Glomerular visceral epithelial cell (primary cell): ENCODE measurements around the gene COPZ2.

Source experiments
- DNase-seq: peaks from one replicate; pipeline ENCODE4 v3.0.0-alpha.2; 2016; ENCODE audit errors: extremely low spot score

Gene COPZ2

DNA sequence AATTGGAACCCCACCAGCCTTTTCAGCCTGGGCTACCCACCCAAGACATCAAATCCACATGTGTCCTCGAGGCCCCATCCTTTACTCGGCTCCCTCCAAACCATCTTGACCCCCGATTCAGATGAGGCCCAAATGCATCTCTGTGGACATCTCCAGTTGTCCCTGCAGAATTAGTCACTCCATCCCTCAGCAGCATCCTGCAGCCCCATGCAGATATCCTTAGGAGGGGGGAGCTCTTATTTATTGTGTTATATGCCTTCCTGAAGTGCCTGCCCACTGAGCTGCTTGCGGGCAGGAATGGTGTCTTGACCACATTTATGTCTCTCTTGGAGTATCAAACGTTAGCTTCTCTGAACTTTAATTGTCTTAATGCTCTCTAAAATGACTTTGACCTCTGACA lies 51.1 kb downstream of the COPZ2 start:
- no peak for DNase-seq

DNA sequence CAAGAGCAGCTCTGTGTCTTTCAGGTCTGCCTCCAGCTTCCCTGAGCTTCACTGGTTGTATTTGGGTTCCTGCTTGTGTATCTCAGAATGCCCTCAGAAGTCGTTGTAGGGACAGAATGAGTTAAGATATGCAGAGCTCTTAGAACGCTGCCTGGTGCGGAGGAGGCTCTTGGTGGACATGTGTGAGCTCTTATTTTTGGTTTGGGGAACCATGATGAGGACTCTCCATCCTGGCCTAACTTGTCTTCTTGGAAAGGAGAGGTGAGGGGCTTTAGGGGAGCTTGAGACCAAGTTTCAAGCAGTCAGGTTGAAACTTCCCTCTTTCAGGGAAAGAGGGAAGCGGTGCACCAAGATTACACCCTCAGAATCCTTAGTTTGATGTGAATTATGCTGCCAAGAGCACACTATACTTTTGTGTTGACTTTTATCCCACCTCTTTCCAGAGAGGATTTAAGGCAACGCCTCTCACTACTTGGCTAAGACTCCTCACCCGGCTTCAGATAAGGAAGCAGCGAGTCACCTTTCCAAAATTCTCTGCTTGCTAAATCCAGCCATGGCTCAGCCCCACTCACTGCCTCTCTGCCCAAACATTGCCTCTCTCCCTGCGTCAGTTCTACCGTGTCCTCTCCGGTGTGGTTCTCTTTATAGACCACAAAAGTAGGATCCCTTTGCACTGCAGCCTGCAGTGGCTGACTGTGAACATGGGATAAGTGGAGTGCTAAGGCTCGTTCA lies 53.9 kb downstream of the COPZ2 start:
- DNase-seq: no peak

DNA sequence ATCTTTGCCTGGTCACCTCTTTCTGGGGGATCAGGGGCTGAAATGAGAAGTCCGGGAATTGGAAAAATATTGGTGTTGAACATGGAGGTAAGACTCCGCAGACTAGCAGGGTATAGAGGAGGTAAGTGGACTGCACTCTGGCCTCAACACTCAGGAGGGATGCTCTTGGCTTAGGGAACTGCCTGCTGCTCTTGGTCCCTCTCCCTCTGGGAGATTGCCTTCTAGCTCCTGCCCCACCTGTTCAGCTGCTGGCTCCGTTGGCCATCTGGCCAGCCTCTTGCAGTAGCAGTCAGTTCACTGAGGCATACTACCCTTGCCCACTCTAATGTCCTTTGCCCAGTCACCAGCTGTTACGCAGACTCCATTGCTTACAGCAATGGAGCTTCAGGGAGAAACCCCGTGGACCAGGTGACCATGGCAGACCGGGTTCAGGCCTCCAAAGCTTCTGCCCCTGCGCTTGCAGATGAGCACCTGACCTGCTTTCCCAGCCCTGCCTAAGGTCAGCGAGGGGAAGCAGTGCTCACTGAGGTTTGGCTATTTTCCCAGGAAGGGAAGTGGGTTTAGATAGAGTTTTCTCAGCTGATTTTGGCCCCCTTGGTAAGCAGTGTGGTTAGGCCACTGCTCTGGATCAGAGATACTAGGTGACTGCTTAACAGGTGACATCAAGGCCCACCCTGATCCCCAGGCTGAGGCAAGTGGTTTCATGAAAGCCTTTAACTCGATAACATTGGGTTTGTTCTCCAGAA lies 54.8 kb downstream of the COPZ2 start:
- DNase-seq: no peak

DNA sequence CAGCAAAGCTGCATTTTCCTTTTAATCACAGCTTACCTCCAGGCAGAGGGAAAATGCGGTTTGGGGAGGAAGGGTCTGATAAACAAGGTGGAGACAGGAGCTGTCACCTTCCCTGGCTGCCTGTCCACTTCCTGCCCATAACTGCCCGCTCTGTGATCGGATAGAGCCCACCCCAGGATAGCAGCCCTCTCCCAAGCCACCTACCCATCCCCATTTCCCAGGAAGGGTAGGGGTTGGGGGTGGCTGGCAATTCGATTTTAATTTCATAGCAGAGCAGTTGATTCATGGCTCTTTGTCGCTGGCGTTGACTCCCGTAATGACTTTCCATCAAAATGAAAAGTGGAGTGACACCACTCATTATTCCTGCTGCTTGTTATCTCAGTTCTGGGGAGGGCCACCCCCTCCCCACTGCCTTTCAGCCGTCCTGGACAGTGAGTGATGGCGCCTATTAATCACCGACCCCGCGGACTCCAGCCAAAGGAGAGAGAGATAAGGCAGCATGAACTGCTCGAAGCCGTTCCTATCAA lies 55.4 kb downstream of the COPZ2 start:
- no peak for DNase-seq

DNA sequence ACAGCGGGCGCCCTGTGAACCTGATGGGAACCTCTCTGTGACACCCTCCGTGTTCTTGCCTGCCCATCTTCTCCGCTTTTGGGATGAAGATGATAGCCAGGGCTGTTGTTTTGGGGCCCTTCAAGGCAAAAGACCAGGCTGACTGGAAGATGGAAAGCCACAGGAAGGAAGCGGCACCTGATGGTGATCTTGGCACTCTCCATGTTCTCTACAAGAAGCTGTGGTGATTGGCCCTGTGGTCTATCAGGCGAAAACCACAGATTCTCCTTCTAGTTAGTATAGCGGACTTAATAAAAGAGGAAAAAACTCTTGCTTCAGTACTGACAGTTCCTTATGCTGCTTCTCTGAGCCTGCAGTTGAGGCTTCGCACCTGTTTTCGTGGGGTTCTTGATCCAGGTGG lies 56.1 kb downstream of the COPZ2 start:
- DNase-seq: no peak

DNA sequence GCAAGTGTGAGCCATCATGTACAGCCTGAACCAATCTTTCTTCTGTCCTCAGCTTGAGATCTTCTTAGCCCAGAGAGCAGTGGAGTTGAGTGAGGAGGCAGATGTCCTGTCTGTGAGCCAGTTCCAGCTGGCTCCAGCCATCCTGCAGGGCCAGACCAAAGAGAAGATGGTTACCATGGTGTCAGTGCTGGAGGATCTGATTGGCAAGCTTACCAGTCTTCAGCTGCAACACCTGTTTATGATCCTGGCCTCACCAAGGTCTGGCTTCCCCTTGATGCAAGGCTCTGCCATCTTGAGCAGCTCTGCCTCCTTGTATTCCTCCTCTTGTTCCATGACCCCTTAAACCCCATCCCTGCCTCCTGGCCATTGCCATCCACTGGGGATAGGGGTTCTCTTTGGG lies 57.1 kb downstream of the COPZ2 start:
- DNase-seq: no peak

DNA sequence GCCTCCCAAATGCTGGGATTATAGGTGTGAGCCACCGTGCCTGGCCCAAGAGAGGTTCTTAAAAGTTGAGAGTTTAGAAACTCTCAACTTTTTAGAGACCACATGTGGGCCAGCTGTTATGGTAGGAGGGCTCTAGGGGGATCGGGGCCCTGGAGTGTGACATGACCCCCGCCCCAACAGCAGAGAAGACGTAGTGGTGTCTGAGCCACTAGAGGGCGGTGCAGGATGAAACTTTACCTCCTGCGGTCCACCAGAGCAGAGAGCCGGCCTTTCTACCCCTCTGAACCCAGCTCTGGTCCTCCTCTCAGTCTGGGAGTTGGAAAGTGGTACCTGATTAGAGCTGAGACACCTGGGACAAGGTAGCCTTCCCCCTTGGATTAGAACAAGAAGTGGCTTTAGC lies 59.3 kb downstream of the COPZ2 start:
- peak; percentile 65 for DNase-seq
